K562 (cell line): ENCODE results near the gene TTC24. TPM values are rescaled to one million over a fixed set of nuclear protein-coding genes. Genes with fewer than 3 reads are reported as not detected.

Source experiments
- polyA plus RNA-seq, 8 experiments: library from polyadenylated mRNA; depleted of rRNA in 4 of 8; stranded (reverse) in 5 of 8; unstranded in 3 of 8; fragments of >200 nt; fragmentation: Nextera tagmentation in 2 of 8; fragmentation: Illumina TruSeq in 1 of 8; extraction: Ambion mirVana in 2 of 8; extraction: Trizol in 1 of 8; gene quantifications; 2 replicates each; pipeline versions ENCODE4 v1.2.1 to v1.2.3, GENCODE V29; 2011 to 2014; ENCODE audit warnings: inconsistent platforms in 1 of 8, missing spikeins in 1 of 8
- total RNA-seq, 7 experiments: library from RNA; depleted of rRNA in 6 of 7; stranded (reverse); fragments of >200 nt in 6 of 7; fragmentation: Illumina TruSeq in 2 of 7; extraction: Trizol in 2 of 7; gene quantifications; 2 replicates each; pipeline versions ENCODE4 v1.2.1 to v1.2.3, GENCODE V29; 2011 to 2021; ENCODE audit warnings: low replicate concordance in 1 of 7

The TTC24 gene
- total and polyA plus RNA-seq, 9 of the 15 experiments (the other 6 are each of a cell fraction or from before 2014, with no cell fraction given): not detected

Other genes starting within 250 kb of the TTC24 start
Only the 7 nearest of the 17 such genes appear.
- gene MEF2D, start 78.9 kb upstream of the TTC24 start, total RNA-seq (2014; rRNA removed): 5.4 and 6.5 TPM in 2 replicates
- gene MEF2D, start 78.9 kb upstream of the TTC24 start, total RNA-seq (2014; rRNA removed; fragmentation: Illumina TruSeq; extraction: Trizol): 1.3 and 1.7 TPM in 2 replicates
- gene MEF2D, start 78.9 kb upstream of the TTC24 start, total RNA-seq (2015; rRNA removed; fragmentation: Illumina TruSeq; extraction: Trizol): 2.6 and 2.7 TPM in 2 replicates
- gene MEF2D, start 78.9 kb upstream of the TTC24 start, total RNA-seq (2021): 13.8 and 19.5 TPM in 2 replicates
- 2.2 and 4.6 TPM in 2 replicates for gene MEF2D, start 78.9 kb upstream of the TTC24 start, polyA plus RNA-seq (2011; rRNA removed)
- gene MEF2D, start 78.9 kb upstream of the TTC24 start, polyA plus RNA-seq (2014; fragmentation: Illumina TruSeq; extraction: Trizol): 5.0 and 8.2 TPM in 2 replicates
- gene MEF2D, start 78.9 kb upstream of the TTC24 start, polyA plus RNA-seq (2014; fragmentation: Nextera tagmentation; extraction: Ambion mirVana): under 1 TPM; 0.10 TPM
- gene MEF2D, start 78.9 kb upstream of the TTC24 start, polyA plus RNA-seq (2014; rRNA removed): 6.0 and 8.2 TPM in 2 replicates
- gene IQGAP3, start 7.2 kb upstream of the TTC24 start, total RNA-seq (2014; rRNA removed): 10.5 and 14.4 TPM in 2 replicates
- gene IQGAP3, start 7.2 kb upstream of the TTC24 start, total RNA-seq (2014; rRNA removed; fragmentation: Illumina TruSeq; extraction: Trizol): 6.4 and 8.4 TPM in 2 replicates
- 9.2 and 10.8 TPM in 2 replicates for gene IQGAP3, start 7.2 kb upstream of the TTC24 start, total RNA-seq (2015; rRNA removed; fragmentation: Illumina TruSeq; extraction: Trizol)
- 14.1 and 16.6 TPM in 2 replicates for gene IQGAP3, start 7.2 kb upstream of the TTC24 start, total RNA-seq (2021)
- gene IQGAP3, start 7.2 kb upstream of the TTC24 start, polyA plus RNA-seq (2011; rRNA removed): 14.1 and 32.1 TPM in 2 replicates
- gene IQGAP3, start 7.2 kb upstream of the TTC24 start, polyA plus RNA-seq (2014; fragmentation: Illumina TruSeq; extraction: Trizol): 11.0 and 11.9 TPM in 2 replicates
- 1 to 10 TPM; 1.4 TPM for gene IQGAP3, start 7.2 kb upstream of the TTC24 start, polyA plus RNA-seq (2014; fragmentation: Nextera tagmentation; extraction: Ambion mirVana)
- 10.5 and 16.5 TPM in 2 replicates for gene IQGAP3, start 7.2 kb upstream of the TTC24 start, polyA plus RNA-seq (2014; rRNA removed)
- 122 and 150 TPM in 2 replicates for gene NAXE, start 12.1 kb downstream of the TTC24 start, total RNA-seq (2014; rRNA removed)
- 76.6 and 99.9 TPM in 2 replicates for gene NAXE, start 12.1 kb downstream of the TTC24 start, total RNA-seq (2014; rRNA removed; fragmentation: Illumina TruSeq; extraction: Trizol)
- 90.0 and 93.1 TPM in 2 replicates for gene NAXE, start 12.1 kb downstream of the TTC24 start, total RNA-seq (2015; rRNA removed; fragmentation: Illumina TruSeq; extraction: Trizol)
- 112 and 113 TPM in 2 replicates for gene NAXE, start 12.1 kb downstream of the TTC24 start, total RNA-seq (2021)
- gene NAXE, start 12.1 kb downstream of the TTC24 start, polyA plus RNA-seq (2011; rRNA removed): 38.4 and 66.9 TPM in 2 replicates
- gene NAXE, start 12.1 kb downstream of the TTC24 start, polyA plus RNA-seq (2014; fragmentation: Illumina TruSeq; extraction: Trizol): 136 and 137 TPM in 2 replicates
- 10 to 100 TPM; 27.3 to 38.2 TPM for gene NAXE, start 12.1 kb downstream of the TTC24 start, polyA plus RNA-seq (2014; fragmentation: Nextera tagmentation; extraction: Ambion mirVana)
- gene NAXE, start 12.1 kb downstream of the TTC24 start, polyA plus RNA-seq (2014; rRNA removed): 77.2 and 85.8 TPM in 2 replicates
- gene GPATCH4, start 21.8 kb downstream of the TTC24 start, total RNA-seq (2014; rRNA removed): 43.7 and 47.5 TPM in 2 replicates
- 73.1 and 76.5 TPM in 2 replicates for gene GPATCH4, start 21.8 kb downstream of the TTC24 start, total RNA-seq (2014; rRNA removed; fragmentation: Illumina TruSeq; extraction: Trizol)
- gene GPATCH4, start 21.8 kb downstream of the TTC24 start, total RNA-seq (2015; rRNA removed; fragmentation: Illumina TruSeq; extraction: Trizol): 75.8 and 79.5 TPM in 2 replicates
- gene GPATCH4, start 21.8 kb downstream of the TTC24 start, total RNA-seq (2021): 45.8 and 51.4 TPM in 2 replicates
- gene GPATCH4, start 21.8 kb downstream of the TTC24 start, polyA plus RNA-seq (2011; rRNA removed): 51.5 and 57.9 TPM in 2 replicates
- 94.7 and 105 TPM in 2 replicates for gene GPATCH4, start 21.8 kb downstream of the TTC24 start, polyA plus RNA-seq (2014; fragmentation: Illumina TruSeq; extraction: Trizol)
- gene GPATCH4, start 21.8 kb downstream of the TTC24 start, polyA plus RNA-seq (2014; fragmentation: Nextera tagmentation; extraction: Ambion mirVana): 10 to 100 TPM; 82.1 to 90.8 TPM
- gene GPATCH4, start 21.8 kb downstream of the TTC24 start, polyA plus RNA-seq (2014; rRNA removed): 53.9 and 59.3 TPM in 2 replicates
- gene HAPLN2, start 39.7 kb downstream of the TTC24 start, total RNA-seq (2014; rRNA removed): 3.1 and 3.8 TPM in 2 replicates
- not detected in 2 replicates for gene HAPLN2, start 39.7 kb downstream of the TTC24 start, total RNA-seq (2014; rRNA removed; fragmentation: Illumina TruSeq; extraction: Trizol)
- 0.14 and 0.19 TPM in 2 replicates for gene HAPLN2, start 39.7 kb downstream of the TTC24 start, total RNA-seq (2015; rRNA removed; fragmentation: Illumina TruSeq; extraction: Trizol)
- 3.6 and 5.2 TPM in 2 replicates for gene HAPLN2, start 39.7 kb downstream of the TTC24 start, total RNA-seq (2021)
- 0.39 and 0.76 TPM in 2 replicates for gene HAPLN2, start 39.7 kb downstream of the TTC24 start, polyA plus RNA-seq (2011; rRNA removed)
- 0.17 TPM in 1 of 2 replicates, not detected in the other for gene HAPLN2, start 39.7 kb downstream of the TTC24 start, polyA plus RNA-seq (2014; fragmentation: Illumina TruSeq; extraction: Trizol)
- gene HAPLN2, start 39.7 kb downstream of the TTC24 start, polyA plus RNA-seq (2014; fragmentation: Nextera tagmentation; extraction: Ambion mirVana): not detected
- 4.4 and 4.5 TPM in 2 replicates for gene HAPLN2, start 39.7 kb downstream of the TTC24 start, polyA plus RNA-seq (2014; rRNA removed)
- gene BCAN, start 62.4 kb downstream of the TTC24 start, total RNA-seq (2014; rRNA removed): 0.12 TPM in 1 of 2 replicates, not detected in the other
- not detected in 2 replicates for gene BCAN, start 62.4 kb downstream of the TTC24 start, total RNA-seq (2014; rRNA removed; fragmentation: Illumina TruSeq; extraction: Trizol)
- 0.08 TPM in 1 of 2 replicates, not detected in the other for gene BCAN, start 62.4 kb downstream of the TTC24 start, total RNA-seq (2015; rRNA removed; fragmentation: Illumina TruSeq; extraction: Trizol)
- 0.22 TPM in 1 of 2 replicates, not detected in the other for gene BCAN, start 62.4 kb downstream of the TTC24 start, total RNA-seq (2021)
- gene BCAN, start 62.4 kb downstream of the TTC24 start, polyA plus RNA-seq (2011; rRNA removed): 0.06 and 0.09 TPM in 2 replicates
- 0.19 and 0.33 TPM in 2 replicates for gene BCAN, start 62.4 kb downstream of the TTC24 start, polyA plus RNA-seq (2014; fragmentation: Illumina TruSeq; extraction: Trizol)
- gene BCAN, start 62.4 kb downstream of the TTC24 start, polyA plus RNA-seq (2014; fragmentation: Nextera tagmentation; extraction: Ambion mirVana): under 1 TPM in 1 of 2 experiments, not detected in 1; 0.04 TPM
- 0.22 and 0.23 TPM in 2 replicates for gene BCAN, start 62.4 kb downstream of the TTC24 start, polyA plus RNA-seq (2014; rRNA removed)
- gene NES, start 97.7 kb downstream of the TTC24 start, total RNA-seq (2014; rRNA removed): 5.8 and 6.6 TPM in 2 replicates
- gene NES, start 97.7 kb downstream of the TTC24 start, total RNA-seq (2014; rRNA removed; fragmentation: Illumina TruSeq; extraction: Trizol): 3.3 and 4.1 TPM in 2 replicates
- 4.8 and 4.9 TPM in 2 replicates for gene NES, start 97.7 kb downstream of the TTC24 start, total RNA-seq (2015; rRNA removed; fragmentation: Illumina TruSeq; extraction: Trizol)
- 5.5 and 8.6 TPM in 2 replicates for gene NES, start 97.7 kb downstream of the TTC24 start, total RNA-seq (2021)
- 2.7 TPM in 2 replicates for gene NES, start 97.7 kb downstream of the TTC24 start, polyA plus RNA-seq (2011; rRNA removed)
- 5.4 and 6.3 TPM in 2 replicates for gene NES, start 97.7 kb downstream of the TTC24 start, polyA plus RNA-seq (2014; fragmentation: Illumina TruSeq; extraction: Trizol)
- gene NES, start 97.7 kb downstream of the TTC24 start, polyA plus RNA-seq (2014; fragmentation: Nextera tagmentation; extraction: Ambion mirVana): under 1 TPM; 0.10 to 0.13 TPM
- gene NES, start 97.7 kb downstream of the TTC24 start, polyA plus RNA-seq (2014; rRNA removed): 2.5 and 4.2 TPM in 2 replicates